ENCODE data around the gene CATSPERD.

The CATSPERD gene

GRCh38 chr19:5808120-5808816 lies 87.8 kb downstream of the CATSPERD start:
- no peak for ATAC-seq

GRCh38 chr19:5809053-5809452 lies 88.6 kb downstream of the CATSPERD start:
- no peak for ATAC-seq

- no peak for ATAC-seq
Observed at GRCh38 chr19:5809469-5809868, 89.0 kb downstream of the CATSPERD start.

- ATAC-seq: no peak
Observed at GRCh38 chr19:5811117-5811516, 90.7 kb downstream of the CATSPERD start.

GRCh38 chr19:5814123-5814851 lies 93.8 kb downstream of the CATSPERD start:
- ATAC-seq: no peak

- ATAC-seq: no peak
Observed at GRCh38 chr19:5814852-5815246, 94.4 kb downstream of the CATSPERD start.

- no peak for ATAC-seq
Observed at GRCh38 chr19:5817218-5817617, 96.8 kb downstream of the CATSPERD start.

GRCh38 chr19:5818594-5818993 lies 98.2 kb downstream of the CATSPERD start:
- no peak for ATAC-seq

GRCh38 chr19:5820785-5821184 lies 100.3 kb downstream of the CATSPERD start:
- ATAC-seq: no peak

GRCh38 chr19:5821521-5822180 lies 101.2 kb downstream of the CATSPERD start:
- ATAC-seq: no peak

GRCh38 chr19:5822181-5822844 lies 101.9 kb downstream of the CATSPERD start:
- no peak for ATAC-seq

GRCh38 chr19:5823579-5824281 lies 103.3 kb downstream of the CATSPERD start:
- ATAC-seq: no peak

- no peak for ATAC-seq
Observed at GRCh38 chr19:5824751-5825150, 104.3 kb downstream of the CATSPERD start.

GRCh38 chr19:5825178-5825577 lies 104.7 kb downstream of the CATSPERD start:
- ATAC-seq: no peak

- ATAC-seq: no peak
Observed at GRCh38 chr19:5826531-5827341, 106.3 kb downstream of the CATSPERD start.

GRCh38 chr19:5827342-5827890 lies 107.0 kb downstream of the CATSPERD start:
- no peak for ATAC-seq

GRCh38 chr19:5827891-5828660 lies 107.6 kb downstream of the CATSPERD start:
- ATAC-seq: peak; percentile 81 to 83

All from activated CD4-positive, CD25-positive, alpha-beta regulatory T cell treated with anti-CD3 and anti-CD28 coated beads, Interleukin-2, amount 50 U/mL, for 24 hours (primary cell).